HCT116 (cell line): ENCODE results near the gene ARHGAP10. TPM values are rescaled to one million over a fixed set of nuclear protein-coding genes. Genes with fewer than 3 reads are reported as not detected.

Source experiments
- ATAC-seq: fragments of 200-7000 bp; cut with Tn5 transposase; 2 replicates; pipeline ENCODE4 v1.9.1; 2020; ENCODE audit warnings: mild to moderate bottlenecking, moderate library complexity
- BruUV-seq: library from RNA; stranded (reverse); fragments of 400-500 nt; replicated peaks from 2 replicates; lab custom pipeline; 2021; lab: Mats Ljungman, UMichigan
- CTCF ChIA-PET: fragments of 300-600 bp; sonication (Branson Sonifier 250); formaldehyde crosslinking; loops from one replicate; lab custom pipeline; 2021; ENCODE audit warnings: antibody characterized with exemption; lab: Charles Lee
- POLR2A ChIA-PET: fragments of 300-600, 350-600 bp; sonication (Branson Sonifier 250); formaldehyde crosslinking; loops from one replicate; lab custom pipeline; 2021; ENCODE audit warnings: antibody characterized with exemption; lab: Charles Lee
- RAD21 ChIA-PET, 2 experiments: fragments of 300-600 bp; sonication (Branson Sonifier 250); formaldehyde crosslinking; loops; one replicate each; lab custom pipeline; 2023; ENCODE audit warnings: low total read pairs in 2 of 2; ENCODE audit not compliant: uncharacterized antibody in 2 of 2, unreplicated experiment in 2 of 2, low non-redundant PET in 1 of 2; lab: Charles Lee
- DNase-seq: peaks from one replicate; pipeline ENCODE4 v3.0.0-alpha.2; 2010; ENCODE audit warnings: low read depth, low spot score
- H2AFZ ChIP-seq: fragments of 200-600 bp; shearing (Covaris generic), sonication (generic); 2 replicates; pipeline ENCODE4 v1.6.1; 2017; ENCODE audit warnings: low read depth, mixed run types, mixed read lengths, antibody characterized with exemption, low read length; ENCODE audit not compliant: poor library complexity, severe bottlenecking
- H3K27ac ChIP-seq: 2 replicates; pipeline ENCODE4 v1.5.1; 2012; ENCODE audit warnings: low read depth, low read length
- H3K27me3 ChIP-seq: fragments of 200-600 bp; sonication (generic); 2 replicates; pipeline ENCODE4 v1.6.1; 2016; ENCODE audit warnings: mixed run types, low read length, mixed read lengths; ENCODE audit not compliant: insufficient read depth
- H3K36me3 ChIP-seq, 2 experiments: fragments of 200-500 bp in 1 of 2; fragments of 200-600 bp in 1 of 2; sonication (Bioruptor generic) in 1 of 2; sonication (generic) in 1 of 2; 2 replicates each; pipeline versions ENCODE4 v1.5.1 to v1.6.1; 2014 to 2016; ENCODE audit warnings: low read length in 2 of 2, inconsistent platforms in 1 of 2, mixed read lengths in 1 of 2, mixed run types in 1 of 2; ENCODE audit not compliant: insufficient read depth in 2 of 2, control insufficient read depth in 1 of 2
- H3K4me1 ChIP-seq, 2 experiments: fragments of 200-600 bp in 1 of 2; sonication (generic) in 1 of 2; 2 replicates each; pipeline versions ENCODE4 v1.5.1 to v1.6.1; 2012 to 2017; ENCODE audit warnings: low read length in 2 of 2, inconsistent platforms in 1 of 2, mild to moderate bottlenecking in 1 of 2, mixed read lengths in 1 of 2, mixed run types in 1 of 2, moderate library complexity in 1 of 2; ENCODE audit not compliant: insufficient read depth in 2 of 2, control insufficient read depth in 1 of 2
- H3K4me2 ChIP-seq: fragments of 200-600 bp; sonication (generic); 2 replicates; pipeline ENCODE4 v1.6.1; 2017; ENCODE audit warnings: mixed run types, low read length, mixed read lengths
- H3K4me3 ChIP-seq, 2 experiments: fragments of 200-600 bp in 1 of 2; sonication (generic) in 1 of 2; replicated peaks in 1 of 2; 2 replicates each; pipeline ENCODE4 v1.5.1; 2011 to 2016; ENCODE audit warnings: low read length in 2 of 2, control low read depth in 1 of 2, low read depth in 1 of 2, mild to moderate bottlenecking in 1 of 2, mixed read lengths in 1 of 2, mixed run types in 1 of 2
- H3K79me2 ChIP-seq: fragments of 200-600 bp; sonication (generic); 2 replicates; pipeline ENCODE4 v1.6.1; 2017; ENCODE audit warnings: mild to moderate bottlenecking, mixed run types, low read length, moderate library complexity, mixed read lengths; ENCODE audit not compliant: insufficient read depth
- H3K9ac ChIP-seq: fragments of 200-600 bp; sonication (generic); 2 replicates; pipeline ENCODE4 v1.6.1; 2016; ENCODE audit warnings: low read length, mixed read lengths
- H3K9me2 ChIP-seq: fragments of 200-600 bp; sonication (generic), shearing (Covaris generic); 2 replicates; pipeline ENCODE4 v1.6.1; 2017; ENCODE audit warnings: mixed run types, mild to moderate bottlenecking, moderate library complexity; ENCODE audit not compliant: insufficient read depth
- H3K9me3 ChIP-seq, 2 experiments: fragments of 200-500 bp in 1 of 2; fragments of 200-600 bp in 1 of 2; sonication (Bioruptor generic) in 1 of 2; sonication (generic) in 1 of 2; 2 replicates each; pipeline ENCODE4 v1.6.1; 2014 to 2017; ENCODE audit warnings: low read length in 2 of 2, mixed read lengths in 2 of 2, inconsistent platforms in 1 of 2, low read depth in 1 of 2, mild to moderate bottlenecking in 1 of 2, mixed run types in 1 of 2, moderate library complexity in 1 of 2; ENCODE audit not compliant: control insufficient read depth in 1 of 2, insufficient read depth in 1 of 2
- H4K20me1 ChIP-seq: fragments of 200-600 bp; sonication (generic), shearing (Covaris generic); 2 replicates; pipeline ENCODE4 v1.6.1; 2017; ENCODE audit warnings: mixed run types, mild to moderate bottlenecking, moderate library complexity; ENCODE audit not compliant: insufficient read depth
- CTCF ChIP-seq, 3 experiments: fragments of 200-600 bp in 1 of 3; sonication (generic) in 1 of 3; IDR thresholded peaks in 2 of 3; conservative IDR thresholded peaks in 1 of 3; 2 replicates each; pipeline ENCODE4 v1.5.1; 2012 to 2017; ENCODE audit warnings: low read depth in 2 of 3, low read length in 2 of 3, antibody characterized with exemption in 1 of 3, borderline replicate concordance in 1 of 3, control low read depth in 1 of 3, mild to moderate bottlenecking in 1 of 3, mixed read lengths in 1 of 3, mixed run types in 1 of 3, moderate library complexity in 1 of 3; ENCODE audit not compliant: insufficient read depth in 1 of 3
- EGR1 ChIP-seq: IDR thresholded peaks from 2 replicates; pipeline ENCODE4 v1.6.1; 2012; ENCODE audit warnings: low read depth
- EZH2 ChIP-seq: fragments of 200-600 bp; sonication (generic); IDR thresholded peaks from 2 replicates; pipeline ENCODE4 v1.6.1; 2017; ENCODE audit warnings: antibody characterized with exemption, mixed run types
- EZH2phosphoT487 ChIP-seq: fragments of 200-600 bp; IDR thresholded peaks from 2 replicates; pipeline ENCODE4 v1.6.1; 2018; ENCODE audit warnings: antibody characterized with exemption, borderline replicate concordance
- POLR2A ChIP-seq: IDR thresholded peaks from 2 replicates; pipeline ENCODE4 v1.7.0; 2011; ENCODE audit warnings: borderline replicate concordance; ENCODE audit not compliant: insufficient read depth, insufficient read length; ENCODE audit errors: extremely low read depth
- POLR2AphosphoS5 ChIP-seq: IDR thresholded peaks from 2 replicates; pipeline ENCODE4 v1.6.1; 2011; ENCODE audit warnings: mild to moderate bottlenecking, low read depth, low read length, moderate library complexity
- SP1 ChIP-seq: IDR thresholded peaks from 2 replicates; pipeline ENCODE4 v1.6.1; 2012; ENCODE audit warnings: low read depth
- YY1 ChIP-seq: IDR thresholded peaks from 2 replicates; pipeline ENCODE4 v1.6.1; 2011; ENCODE audit warnings: low read length, low read depth, moderate library complexity, mild to moderate bottlenecking; ENCODE audit not compliant: insufficient replicate concordance; ENCODE audit errors: extremely low read depth
- ZFX ChIP-seq: fragments of 450-650 bp; IDR thresholded peaks from 2 replicates; pipeline ENCODE4 v1.6.1; 2017
- intact Hi-C: fragments of 100-400 bp; cut with micrococcal nuclease; formaldehyde crosslinking; loops from 2 replicates; pipeline ENCODE4 v1.10.0; 2022
- total RNA-seq: library from RNA; stranded (reverse); gene quantifications from one replicate; pipeline ENCODE4 v1.2.1, GENCODE V29; 2021; ENCODE audit not compliant: unreplicated experiment
- TF ChIP-seq, protein P1 (sequence below): IDR thresholded peaks from 2 replicates; pipeline ENCODE4 v1.6.1; 2011; ENCODE audit warnings: mild to moderate bottlenecking, low read length, moderate library complexity; ENCODE audit not compliant: insufficient replicate concordance; ENCODE audit errors: extremely low read depth
- TF ChIP-seq, protein P2 (sequence below): IDR thresholded peaks from 2 replicates; pipeline ENCODE4 v1.6.1; 2012

ARHGAP10 gene
- total RNA-seq, 1 experiment from 2014 or later, result 24.7 TPM

GRCh38 chr4:147709999-147710398 lies 21.9 kb upstream of the ARHGAP10 start:
- TF ChIP-seq, protein P1, sequence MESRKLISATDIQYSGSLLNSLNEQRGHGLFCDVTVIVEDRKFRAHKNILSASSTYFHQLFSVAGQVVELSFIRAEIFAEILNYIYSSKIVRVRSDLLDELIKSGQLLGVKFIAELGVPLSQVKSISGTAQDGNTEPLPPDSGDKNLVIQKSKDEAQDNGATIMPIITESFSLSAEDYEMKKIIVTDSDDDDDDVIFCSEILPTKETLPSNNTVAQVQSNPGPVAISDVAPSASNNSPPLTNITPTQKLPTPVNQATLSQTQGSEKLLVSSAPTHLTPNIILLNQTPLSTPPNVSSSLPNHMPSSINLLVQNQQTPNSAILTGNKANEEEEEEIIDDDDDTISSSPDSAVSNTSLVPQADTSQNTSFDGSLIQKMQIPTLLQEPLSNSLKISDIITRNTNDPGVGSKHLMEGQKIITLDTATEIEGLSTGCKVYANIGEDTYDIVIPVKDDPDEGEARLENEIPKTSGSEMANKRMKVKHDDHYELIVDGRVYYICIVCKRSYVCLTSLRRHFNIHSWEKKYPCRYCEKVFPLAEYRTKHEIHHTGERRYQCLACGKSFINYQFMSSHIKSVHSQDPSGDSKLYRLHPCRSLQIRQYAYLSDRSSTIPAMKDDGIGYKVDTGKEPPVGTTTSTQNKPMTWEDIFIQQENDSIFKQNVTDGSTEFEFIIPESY, result no peak
- TF ChIP-seq YY1, result no peak
- TF ChIP-seq ZFX, result no peak
- no peak for TF ChIP-seq EZH2
- TF ChIP-seq, protein P2, sequence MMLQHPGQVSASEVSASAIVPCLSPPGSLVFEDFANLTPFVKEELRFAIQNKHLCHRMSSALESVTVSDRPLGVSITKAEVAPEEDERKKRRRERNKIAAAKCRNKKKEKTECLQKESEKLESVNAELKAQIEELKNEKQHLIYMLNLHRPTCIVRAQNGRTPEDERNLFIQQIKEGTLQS, result no peak
- no peak for TF ChIP-seq CTCF (IDR thresholded peaks at IDR 0.05 in 2 of 3, conservative IDR thresholded peaks at IDR 0.05 in 1 of 3; ENCODE audit: borderline replicate concordance in 1 of 3, insufficient read depth in 1 of 3, low read depth in 2 of 3, low read length in 2 of 3)
- no peak for TF ChIP-seq POLR2A
- TF ChIP-seq EGR1, result no peak
- no peak for TF ChIP-seq SP1
- no peak for TF ChIP-seq POLR2AphosphoS5
- no peak for TF ChIP-seq EZH2phosphoT487
- TF ChIP-seq, all 23 proteins: peak for 0
- no peaks in the 10 kb centered on the region for H3K9me3 ChIP-seq
- H3K79me2 ChIP-seq, result no peaks in the 10 kb centered on the region
- H3K4me3 ChIP-seq, result no peak overlapping the region
- H2AFZ ChIP-seq, result no peak overlapping the region
- H3K4me1 ChIP-seq, result peaks cover 0 to 9% of the 10 kb centered on the region in 2 experiments; a peak in 1 of 4 replicates
- intact Hi-C loops, result no loop called here
- no peak for DNase-seq
- ChIA-PET RAD21 (no interaction called here), CTCF (interaction anchor here (0.6 to 2.8 kb wide), 3 partner anchors 17 to 156 kb away, joined by 3 to 14 read pairs (median 3); partner anchors contain the start of gene PRMT9), POLR2A (no interaction called here)
- no peak overlapping the region for H3K9ac ChIP-seq
- no TSS peak for BruUV-seq
- H3K9me2 ChIP-seq, result no peaks in the 10 kb centered on the region
- H3K27me3 ChIP-seq, result no peaks in the 10 kb centered on the region
- no peaks in the 10 kb centered on the region for H3K36me3 ChIP-seq
- H4K20me1 ChIP-seq, result no peaks in the 10 kb centered on the region
- no peak overlapping the region for H3K27ac ChIP-seq
- ATAC-seq, result no peak
- no peak overlapping the region for H3K4me2 ChIP-seq
